Left hindlimb (tissue), 1 donor: ENCODE measurements around the gene CACNA2D3.

ENCODE experiments used
- DNase-seq: peaks from one replicate; pipeline ENCODE4 v3.0.0-alpha.2; 2018

Gene CACNA2D3

DNA sequence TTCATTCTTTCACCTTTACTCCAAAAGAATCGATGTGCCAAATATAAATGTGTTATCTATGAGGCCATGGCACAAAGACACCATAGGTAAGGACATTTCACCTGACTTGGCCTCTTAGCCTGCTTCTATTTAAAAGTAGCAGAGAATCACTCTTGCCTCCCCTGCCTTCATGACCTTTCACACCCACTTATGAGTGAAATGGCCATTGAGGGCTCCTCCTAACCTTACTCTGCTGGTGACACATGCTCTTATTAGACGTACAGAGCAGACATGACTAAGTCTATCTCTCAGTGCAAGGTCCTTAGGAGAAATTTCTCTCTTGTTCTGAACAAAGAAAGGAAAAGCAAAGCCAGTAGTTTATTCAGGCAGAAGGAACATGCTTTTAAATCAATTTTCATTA is 654.8 kb downstream of the CACNA2D3 start:
- DNase-seq: no peak

DNA sequence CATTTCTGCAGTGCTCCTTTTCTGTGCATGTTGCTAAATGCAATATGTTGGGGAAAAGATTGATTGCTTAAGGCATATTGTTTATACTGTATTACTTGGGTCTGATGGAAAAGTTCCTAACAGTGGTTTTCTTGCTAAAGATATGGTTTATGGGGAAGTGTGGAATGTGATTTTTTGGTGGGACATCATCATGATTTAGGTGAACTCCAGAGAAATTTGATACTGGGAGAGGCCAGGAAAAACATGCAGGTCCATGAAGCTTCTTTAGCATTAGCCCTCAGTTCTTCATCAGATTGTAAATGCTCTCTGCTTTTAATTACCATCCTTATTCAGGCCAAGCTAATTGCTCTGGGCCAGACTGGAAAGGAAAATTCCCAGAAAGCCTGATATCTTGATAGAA is 658.0 kb downstream of the CACNA2D3 start:
- no peak for DNase-seq

DNA sequence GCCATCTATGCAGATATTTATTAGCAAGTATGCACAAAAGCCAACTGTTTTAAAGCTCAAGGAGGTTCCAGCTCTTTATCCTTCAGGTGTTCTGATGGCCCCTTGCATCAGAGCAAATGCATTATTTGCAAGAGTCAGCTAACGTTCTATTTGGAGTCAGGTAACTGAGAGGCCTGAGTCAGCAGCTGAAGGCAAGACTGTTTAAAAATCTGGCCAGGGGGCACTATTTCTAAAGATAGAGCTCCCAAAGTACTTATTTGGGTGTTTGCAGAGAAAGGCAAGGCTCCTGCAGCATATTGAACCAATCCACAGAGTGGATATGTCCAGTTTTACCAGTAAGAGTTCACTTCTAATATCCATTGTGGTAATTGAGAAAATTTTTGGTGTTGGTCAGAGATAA is 659.4 kb downstream of the CACNA2D3 start:
- DNase-seq: no peak

DNA sequence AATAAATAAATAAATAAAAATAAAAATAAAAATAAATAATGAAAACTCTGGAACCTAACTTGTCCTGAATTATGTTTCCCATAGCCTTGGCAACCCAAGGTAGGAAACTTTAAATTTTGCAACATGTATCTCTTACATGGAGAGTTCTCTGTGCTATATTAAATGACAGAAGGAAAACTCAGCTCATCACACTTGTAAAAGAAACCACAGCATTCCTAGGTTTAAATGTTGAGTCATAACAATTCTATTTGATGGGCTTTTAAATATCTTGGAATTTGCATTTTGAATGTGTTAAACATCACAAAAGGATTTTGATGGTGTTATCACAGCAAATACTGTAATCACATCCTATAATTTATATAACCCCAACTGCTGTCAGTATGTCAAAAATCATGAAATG is 661.3 kb downstream of the CACNA2D3 start:
- no peak for DNase-seq

DNA sequence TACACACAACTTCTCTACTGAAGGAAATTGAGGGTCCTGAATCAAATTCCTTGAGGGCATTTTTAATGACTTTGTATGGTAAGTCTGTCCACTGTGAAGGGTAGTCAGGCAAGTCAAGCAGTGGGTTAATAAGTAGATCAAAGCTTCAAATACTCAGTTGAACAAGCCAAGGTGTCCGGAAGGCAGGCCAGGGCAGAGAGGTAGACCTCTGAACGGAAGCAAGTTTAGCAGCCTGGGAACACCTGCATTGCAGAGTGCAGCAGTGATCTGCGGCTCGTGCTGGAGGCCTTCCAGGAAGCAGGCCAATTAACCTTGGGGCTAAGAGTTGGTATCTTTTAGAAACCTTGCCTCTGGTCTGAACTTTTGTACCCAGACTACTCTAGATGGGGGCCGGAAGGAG is 661.7 kb downstream of the CACNA2D3 start:
- DNase-seq: no peak

DNA sequence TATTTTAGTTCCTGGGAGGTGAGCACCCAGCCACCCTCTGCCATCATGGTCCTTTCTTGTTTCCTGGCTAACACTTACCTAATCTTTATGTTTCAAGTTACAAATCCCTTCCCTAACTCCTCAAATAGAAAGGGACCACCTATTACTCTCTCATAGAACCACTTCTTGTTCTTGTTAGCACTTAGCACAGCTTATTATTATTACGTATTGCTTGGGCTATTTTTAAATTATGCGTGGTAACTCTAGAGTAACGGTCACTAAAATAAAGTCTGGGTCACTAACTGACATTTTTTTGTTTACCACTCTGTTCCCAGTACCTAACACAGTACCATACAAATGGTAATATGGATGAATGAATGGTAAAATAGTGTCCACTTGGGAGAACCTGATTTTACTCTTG is 663.6 kb downstream of the CACNA2D3 start:
- no peak for DNase-seq

DNA sequence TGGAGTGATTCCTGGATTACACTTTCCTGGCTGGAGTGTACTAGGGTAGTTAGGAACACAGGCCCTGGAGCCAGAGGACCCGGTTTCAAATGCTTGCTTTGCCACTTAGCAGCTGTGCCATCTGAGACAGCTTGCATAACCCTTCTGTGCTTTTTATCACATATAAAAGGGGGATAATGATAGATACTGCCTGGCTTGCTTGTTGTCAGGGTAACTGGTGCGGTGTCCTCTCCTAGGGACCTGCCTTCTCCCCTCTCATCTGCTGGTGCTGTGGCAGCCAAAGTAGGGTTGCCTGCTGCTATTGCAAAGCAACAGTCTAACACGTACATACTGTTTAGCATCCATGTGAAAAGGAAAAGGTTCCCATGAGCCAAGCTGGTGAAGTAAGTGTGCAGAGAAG is 667.7 kb downstream of the CACNA2D3 start:
- no peak for DNase-seq

DNA sequence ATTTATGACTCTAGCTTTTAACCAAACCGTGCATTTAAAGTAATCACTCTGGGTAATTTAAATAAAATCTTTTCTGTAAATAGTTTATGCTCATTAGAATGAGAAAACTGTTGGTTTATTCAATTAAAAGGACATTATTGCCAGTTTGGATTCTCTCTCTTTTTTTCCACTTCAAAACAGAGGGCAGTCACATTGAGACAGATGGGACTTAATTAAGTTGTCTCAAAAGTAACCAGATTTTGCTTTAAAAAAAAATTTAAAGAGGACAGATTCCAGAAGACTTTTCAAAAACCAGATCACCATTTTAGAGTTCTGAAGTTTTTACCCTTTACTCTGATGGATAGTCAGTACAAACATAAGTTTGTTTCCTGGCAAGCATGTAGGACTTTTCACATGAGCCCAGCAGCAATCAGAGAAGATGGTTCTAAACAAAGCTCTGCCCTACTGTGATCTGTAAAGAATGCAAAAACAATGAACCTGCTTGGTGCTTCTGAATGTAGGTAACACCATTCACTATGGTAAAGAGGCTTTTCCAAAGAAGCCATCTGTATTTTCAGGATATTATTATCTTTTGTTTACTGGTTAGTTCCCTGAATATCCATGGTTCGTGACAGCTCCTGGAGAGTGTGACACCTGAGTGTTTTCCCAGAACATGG is 669.3 kb downstream of the CACNA2D3 start:
- no peak for DNase-seq

DNA sequence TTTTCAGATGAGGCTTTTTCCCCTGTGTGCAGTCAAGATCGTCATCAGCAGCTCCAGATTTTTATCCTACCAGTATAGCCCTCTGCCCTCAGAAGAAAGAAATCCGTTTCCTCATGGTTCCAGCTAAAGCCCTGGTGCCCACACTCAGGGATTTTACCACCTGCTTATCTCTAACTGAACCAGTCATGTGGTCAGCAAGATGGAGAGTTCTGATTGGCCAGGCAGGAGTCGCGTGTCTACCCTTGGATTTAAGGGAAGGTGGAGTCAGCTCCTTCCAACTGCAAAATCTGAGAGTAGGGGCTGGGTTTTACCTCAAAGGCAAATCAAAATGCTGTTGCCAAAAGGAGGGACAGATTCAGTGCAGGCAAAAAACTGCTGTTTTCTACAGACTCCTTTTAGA is 670.2 kb downstream of the CACNA2D3 start:
- no peak for DNase-seq

DNA sequence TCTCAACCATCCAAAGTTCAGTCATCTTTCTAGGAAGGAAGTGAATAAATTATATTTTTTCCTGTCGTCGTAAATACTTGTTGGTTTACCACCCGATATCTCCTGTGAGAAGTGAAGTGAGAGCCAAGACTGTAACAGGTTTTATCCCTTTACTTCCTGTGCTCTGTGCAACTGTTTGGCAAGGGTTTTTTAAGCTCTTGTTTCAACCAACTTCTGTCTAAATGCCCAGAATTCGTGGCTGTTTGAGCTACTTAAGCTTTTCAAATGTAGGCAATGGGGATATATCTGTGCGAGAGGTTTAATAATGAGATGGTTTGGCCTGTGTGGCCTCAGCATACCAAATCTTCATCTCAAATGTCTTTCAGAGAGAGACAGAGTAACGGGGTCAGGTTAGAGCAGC is 670.8 kb downstream of the CACNA2D3 start:
- no peak for DNase-seq

DNA sequence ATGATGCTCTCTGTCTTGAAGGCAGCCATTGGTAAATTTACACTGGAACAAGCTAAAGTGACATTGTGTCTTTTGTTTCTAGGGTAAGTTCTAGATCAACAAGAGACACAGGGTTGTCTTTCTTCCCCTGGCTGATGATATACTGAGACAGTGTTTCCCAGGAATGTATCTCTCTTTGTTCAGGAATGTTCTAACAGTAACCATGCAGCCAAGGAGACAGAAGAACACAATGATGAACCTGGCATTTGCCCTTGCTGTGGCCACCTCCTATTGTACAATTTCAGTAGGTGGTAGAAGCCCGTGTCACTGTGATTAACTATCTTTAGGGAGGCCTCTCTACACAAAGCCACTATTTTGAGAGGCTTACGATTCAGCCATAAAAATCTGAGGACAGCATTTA is 674.8 kb downstream of the CACNA2D3 start:
- DNase-seq: no peak

DNA sequence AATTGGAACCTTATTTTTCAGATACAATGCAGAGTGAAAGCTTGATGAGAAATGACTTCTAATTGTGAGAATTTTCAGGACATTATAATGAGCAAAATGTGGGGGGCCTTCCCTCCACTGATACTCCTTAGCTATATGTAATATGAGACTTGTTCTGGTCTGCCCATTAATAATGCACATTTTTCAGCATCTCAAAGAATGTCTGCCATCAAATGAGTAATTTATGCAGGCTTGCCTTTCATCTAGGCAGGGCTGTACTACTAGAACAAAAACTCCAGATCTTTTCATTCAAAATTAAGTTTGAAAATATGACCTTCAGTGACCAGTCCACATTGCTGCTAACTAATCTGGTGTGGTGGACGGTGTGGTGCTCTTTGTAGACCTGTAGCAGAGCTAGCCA is 678.1 kb downstream of the CACNA2D3 start:
- no peak for DNase-seq

DNA sequence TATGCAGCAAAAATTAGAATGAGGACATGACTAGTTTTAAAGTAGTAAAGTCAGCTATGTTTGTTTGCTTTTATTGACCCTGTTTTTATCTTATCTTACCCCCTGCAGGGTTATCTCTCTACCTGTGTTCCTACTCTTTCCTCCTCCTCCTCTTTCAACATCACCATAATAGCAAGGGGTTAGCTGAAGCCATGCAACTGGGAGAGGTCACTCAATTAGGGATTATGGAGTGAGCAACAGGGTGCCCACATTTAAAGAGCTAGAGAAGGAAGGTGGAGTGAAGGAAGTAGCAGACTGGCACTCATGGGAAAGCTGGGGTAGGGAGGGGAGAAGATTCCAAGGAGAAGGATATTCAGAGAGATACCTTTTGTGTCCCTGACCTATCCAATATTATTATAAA is 679.6 kb downstream of the CACNA2D3 start:
- no peak for DNase-seq

DNA sequence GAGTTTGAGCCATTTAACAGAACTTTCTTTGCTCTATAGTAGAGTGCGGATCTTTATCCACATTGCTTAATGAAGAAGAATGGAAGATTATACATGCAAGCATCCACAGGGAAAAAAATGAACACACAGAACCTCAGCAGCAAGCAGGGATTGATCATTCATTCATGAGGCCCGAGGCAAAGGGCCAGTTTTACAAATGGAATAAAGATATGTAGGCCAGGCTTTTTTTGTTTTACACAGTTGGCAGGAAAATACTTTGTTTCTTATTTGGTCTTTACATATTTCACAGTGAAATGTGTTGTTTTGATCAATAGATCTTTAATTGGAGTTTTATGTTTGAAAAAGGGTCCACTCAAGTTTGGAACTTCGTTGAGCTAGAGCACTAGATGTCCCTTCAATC is 688.0 kb downstream of the CACNA2D3 start:
- DNase-seq: no peak

DNA sequence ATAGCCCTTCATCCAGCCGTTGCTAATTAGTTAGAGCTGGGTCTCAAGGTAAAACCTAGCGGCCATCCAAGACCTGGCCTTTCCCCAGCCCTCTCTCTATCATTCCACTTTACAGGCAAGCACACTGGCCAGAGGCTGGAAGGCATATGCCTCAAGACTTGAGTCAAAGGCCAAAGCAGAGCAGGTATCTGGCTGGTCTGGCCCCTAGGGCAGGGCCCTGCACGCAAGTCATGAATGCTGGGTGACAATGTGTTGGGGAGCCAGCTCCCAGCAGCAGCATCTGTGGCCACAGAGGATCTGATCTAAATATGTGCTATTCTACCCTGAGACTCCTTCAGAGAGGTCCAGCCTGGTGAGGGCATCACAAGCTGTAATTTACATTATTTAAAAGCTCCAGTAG is 691.9 kb downstream of the CACNA2D3 start:
- no peak for DNase-seq

DNA sequence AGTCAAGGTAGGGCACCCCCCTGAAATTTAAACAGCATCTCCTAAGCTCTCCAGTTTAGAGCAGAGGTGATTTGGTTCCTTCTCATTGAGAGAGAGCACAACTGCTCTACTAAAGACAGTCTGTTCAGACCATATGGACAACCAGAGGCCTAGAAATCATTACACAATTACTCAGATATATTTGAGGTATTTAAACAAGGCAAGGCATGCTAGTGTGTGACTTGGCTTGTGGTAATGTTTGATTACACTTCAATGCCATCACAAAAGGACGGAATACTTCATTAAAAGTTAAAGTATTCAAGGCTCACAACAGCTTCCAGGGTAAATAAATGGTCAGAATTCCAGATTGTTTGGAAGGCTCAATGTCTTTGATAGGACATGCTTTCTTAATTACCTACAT is 695.3 kb downstream of the CACNA2D3 start:
- DNase-seq: no peak

DNA sequence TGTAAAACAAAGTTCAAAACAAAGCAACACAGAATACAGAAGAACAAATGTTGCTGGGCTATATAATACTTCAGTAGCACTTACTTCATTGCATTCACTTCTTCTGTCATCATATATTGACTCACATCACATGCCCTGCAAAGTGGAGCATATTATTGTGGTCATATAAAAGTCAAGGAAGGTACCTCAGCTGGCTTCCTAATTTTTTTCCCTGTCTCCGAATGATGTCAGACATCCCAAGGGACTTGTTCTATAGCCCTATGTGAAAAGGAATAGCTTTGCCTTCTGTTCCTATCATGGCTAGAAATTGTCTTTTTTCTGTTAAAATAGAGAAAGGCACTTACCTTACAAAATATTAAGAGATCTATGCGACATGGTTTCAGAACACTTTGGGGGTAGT is 696.1 kb downstream of the CACNA2D3 start:
- DNase-seq: no peak

DNA sequence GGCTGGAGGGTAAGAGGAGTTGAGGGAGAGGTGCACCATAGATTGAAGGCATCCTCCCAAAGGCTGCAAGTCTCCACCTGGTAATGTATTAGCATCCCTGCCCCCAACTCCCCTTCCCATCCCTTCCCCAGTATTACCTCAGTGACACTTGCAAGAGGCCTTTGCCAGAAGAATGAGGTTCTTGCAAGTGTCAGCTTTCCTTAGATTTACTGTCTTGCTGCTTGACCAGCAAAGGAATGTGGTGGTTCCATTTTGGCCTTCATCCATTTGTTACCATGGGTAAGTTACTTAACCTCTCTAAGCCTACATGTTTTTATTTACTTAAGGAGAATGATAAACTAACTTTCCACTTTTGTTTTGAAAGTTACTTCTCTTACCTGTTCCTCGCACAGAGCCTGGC is 696.6 kb downstream of the CACNA2D3 start:
- no peak for DNase-seq

DNA sequence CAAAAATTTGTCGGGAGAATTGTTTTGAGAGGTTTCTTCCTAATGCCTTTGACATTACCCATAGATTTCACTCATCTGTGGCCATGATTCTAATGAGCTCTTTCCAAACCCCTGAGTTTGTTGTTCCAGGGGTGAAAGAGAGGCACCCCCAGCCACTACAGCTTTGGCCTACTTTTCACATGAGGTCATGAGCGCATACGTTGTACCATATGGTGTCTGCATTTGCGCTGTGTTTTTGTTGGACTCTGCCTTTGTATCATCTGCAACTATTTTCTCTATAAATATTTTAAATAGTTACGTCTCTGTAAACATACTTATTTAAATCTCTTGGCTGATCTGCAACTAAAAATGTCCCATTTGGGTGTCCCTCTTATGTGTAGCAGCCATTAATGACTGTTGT is 697.6 kb downstream of the CACNA2D3 start:
- DNase-seq: no peak

DNA sequence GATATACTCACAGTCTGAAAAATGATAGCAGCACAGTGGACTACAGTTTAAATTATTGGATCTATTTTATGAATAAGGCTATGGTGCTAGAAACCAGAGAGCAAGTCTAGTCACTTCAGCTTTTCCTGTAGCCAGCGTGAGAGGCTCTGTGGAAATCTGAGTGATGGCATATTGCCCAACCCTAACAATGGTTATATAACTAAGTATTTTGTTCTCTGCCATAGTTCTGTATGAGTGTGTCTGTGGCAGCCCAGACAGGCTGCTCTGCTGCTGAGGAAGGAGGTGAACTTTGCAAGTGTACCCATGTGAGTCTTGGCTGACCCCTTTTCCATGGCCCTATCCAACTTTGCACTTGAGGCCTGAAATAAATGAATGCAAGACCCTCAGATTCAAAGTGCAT is 699.9 kb downstream of the CACNA2D3 start:
- no peak for DNase-seq

DNA sequence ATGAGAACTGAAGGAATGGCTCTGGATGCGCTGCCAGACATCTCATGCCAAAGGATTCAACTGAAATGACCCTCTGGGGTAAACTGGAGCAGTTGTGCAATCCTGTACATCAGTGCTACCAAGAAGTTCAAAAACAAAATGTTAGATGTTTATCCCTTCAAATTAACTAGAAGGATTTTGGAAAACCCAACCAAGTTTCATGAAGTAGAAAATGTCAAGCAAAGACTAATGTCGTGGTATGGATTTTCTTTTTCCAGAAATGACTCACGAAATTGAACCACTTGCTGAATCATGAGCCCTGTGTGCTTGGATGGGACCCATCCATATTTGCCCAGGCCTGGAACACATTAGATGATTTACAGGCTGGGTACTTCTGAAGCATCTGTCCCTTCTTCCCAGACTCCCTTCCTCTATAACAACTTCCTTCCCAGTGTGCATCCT is 703.9 kb downstream of the CACNA2D3 start:
- DNase-seq: no peak

DNA sequence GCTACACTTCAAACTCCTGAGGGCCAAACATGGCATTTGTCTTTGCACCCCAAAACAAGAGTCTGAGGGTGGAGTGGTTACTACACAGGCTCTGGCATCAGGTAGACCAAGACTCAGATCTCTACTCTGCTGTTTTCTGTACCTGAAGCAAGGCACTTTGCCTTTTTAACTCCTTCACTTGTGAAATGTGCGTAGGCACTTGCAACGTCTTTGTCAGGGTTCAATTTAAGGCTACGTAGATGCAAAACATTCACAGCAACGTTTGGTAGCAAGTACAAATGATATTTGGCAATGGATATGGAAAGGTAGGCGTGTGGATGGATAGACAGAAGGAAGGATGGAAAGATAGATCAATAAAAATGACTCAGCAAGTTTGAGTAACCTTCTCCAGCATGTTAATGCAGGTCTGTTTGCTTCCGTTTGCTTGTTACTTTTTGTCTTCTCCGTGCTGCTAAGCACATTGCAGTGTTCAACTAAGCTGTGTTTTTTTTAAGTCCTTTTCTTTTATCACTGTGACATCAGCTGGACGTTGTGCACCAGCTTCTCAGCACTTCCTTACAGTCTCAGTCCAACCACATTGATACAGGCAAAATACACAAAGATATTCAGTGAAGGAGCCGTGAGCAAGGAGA is 704.8 kb downstream of the CACNA2D3 start:
- DNase-seq: no peak

DNA sequence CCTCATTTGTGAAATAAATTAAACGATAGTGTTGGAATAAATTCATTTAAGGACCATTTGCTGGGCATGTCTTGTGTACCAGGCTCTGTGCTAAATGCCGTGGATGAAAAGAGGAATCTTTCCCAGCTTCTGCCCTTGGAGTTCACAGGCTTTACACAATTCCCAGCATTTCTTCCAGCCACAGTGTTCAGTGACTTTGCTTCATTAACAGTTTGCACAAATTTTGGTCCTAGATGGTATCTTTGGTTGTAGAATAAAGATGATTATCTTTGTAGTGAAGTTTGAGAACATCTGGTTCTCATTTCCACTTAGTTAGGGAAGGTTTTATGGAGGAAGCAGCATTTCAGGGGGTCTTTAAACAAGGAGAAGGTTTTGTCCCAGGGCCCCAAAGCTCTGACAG is 705.4 kb downstream of the CACNA2D3 start:
- DNase-seq: no peak

DNA sequence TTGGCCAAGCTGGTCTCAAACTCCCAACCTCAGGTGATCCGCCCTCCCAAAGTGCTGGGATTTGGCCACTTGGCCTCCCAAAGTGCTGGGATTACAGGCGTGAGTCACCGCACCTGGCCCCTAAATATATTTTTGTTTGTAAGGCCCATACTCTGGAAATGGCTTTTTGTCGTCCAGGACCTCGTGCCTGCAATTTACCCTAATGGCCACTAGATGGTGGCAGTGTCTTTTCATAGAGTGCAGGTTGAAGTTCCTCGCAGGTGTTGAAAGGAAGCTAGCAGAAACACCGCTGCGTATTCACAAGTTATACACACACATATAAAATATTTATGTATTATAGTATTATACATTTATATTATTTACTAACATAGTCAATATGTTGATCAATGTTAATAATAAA is 708.3 kb downstream of the CACNA2D3 start:
- no peak for DNase-seq

DNA sequence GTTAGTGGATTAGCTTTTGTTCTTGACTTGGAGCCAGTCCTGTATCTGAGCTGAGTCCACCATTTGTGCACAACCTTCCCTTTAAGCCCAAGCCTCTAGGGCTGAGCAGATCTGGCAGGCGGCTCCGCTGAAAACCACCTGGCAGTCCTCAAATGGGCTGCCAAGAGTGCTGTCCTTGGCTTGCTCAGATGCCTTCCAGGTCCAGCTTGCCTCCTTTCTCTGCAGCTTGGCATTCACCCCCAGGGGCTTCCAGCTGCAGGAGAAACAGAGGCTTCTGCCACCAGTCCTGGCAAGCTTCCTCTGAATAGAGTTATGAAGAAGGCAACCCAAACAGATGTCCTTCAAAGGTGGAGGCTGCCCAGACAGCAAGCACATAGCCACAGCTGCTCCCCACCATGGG is 708.8 kb downstream of the CACNA2D3 start:
- peak; percentile 50 for DNase-seq
